Measurements from ENCODE around the gene CLTA.

- no peak for TF ChIP-seq CTCF (IDR thresholded peaks at IDR 0.05)
- no peak for TF ChIP-seq POLR2A (IDR thresholded peaks at IDR 0.05)
- TF ChIP-seq EP300 (IDR thresholded peaks at IDR 0.05) = no peak
These were observed 18.0 kb downstream of the CLTA start for GRCh38 chr9:36208521-36209253.

Measured in ovary (tissue), 3 donors.